Endothelial cell of umbilical vein (primary cell): ENCODE measurements around the gene ORM2. TPM values are rescaled to one million over a fixed set of nuclear protein-coding genes. Genes with fewer than 3 reads are reported as not detected.

Experiments
- BruUV-seq: library from RNA; stranded (reverse); fragments of 400-500 nt; replicated peaks from 2 replicates; lab custom pipeline; 2021; lab: Mats Ljungman, UMichigan
- CTCF ChIA-PET: fragments of 300-600, 350-600 bp; sonication (Branson Sonifier 250); formaldehyde crosslinking; loops from one replicate; lab custom pipeline; 2021; ENCODE audit warnings: antibody characterized with exemption, inconsistent platforms; lab: Charles Lee
- POLR2A ChIA-PET: fragments of 300-600, 350-600 bp; sonication (Branson Sonifier 250); formaldehyde crosslinking; loops from one replicate; lab custom pipeline; 2021; ENCODE audit warnings: antibody characterized with exemption, inconsistent platforms; lab: Charles Lee
- DNase-seq: peaks from one replicate; pipeline ENCODE4 v3.0.0-alpha.2; 2011; ENCODE audit warnings: low read depth, low spot score
- FAIRE-seq: peaks from 2 replicates; lab custom pipeline; 2011; peaks lifted over from hg19 to GRCh38; lab: Jason Lieb, UNC
- H2AFZ ChIP-seq: 2 replicates; pipeline ENCODE4 v1.6.0; 2012; ENCODE audit warnings: low read depth, low read length, control low read depth, inconsistent platforms
- H3K27ac ChIP-seq: 2 replicates; pipeline ENCODE4 v1.5.1; 2011; ENCODE audit warnings: low read depth, mild to moderate bottlenecking, control low read depth, low read length, moderate library complexity; ENCODE audit not compliant: insufficient read depth
- H3K27me3 ChIP-seq, 2 experiments: 2 replicates each; pipeline versions ENCODE4 v1.6.0 to v1.6.1; 2011; ENCODE audit warnings: low read length in 2 of 2, mixed read lengths in 1 of 2; ENCODE audit not compliant: control insufficient read depth in 2 of 2, insufficient read depth in 2 of 2
- H3K36me3 ChIP-seq, 2 experiments: 2 replicates in 1 of 2; 3 replicates in 1 of 2; pipeline ENCODE4 v1.5.1; 2011; ENCODE audit warnings: low read length in 2 of 2, mild to moderate bottlenecking in 1 of 2, moderate library complexity in 1 of 2; ENCODE audit not compliant: control insufficient read depth in 2 of 2, insufficient read depth in 2 of 2; ENCODE audit errors: extremely low read depth in 1 of 2
- H3K4me1 ChIP-seq: 3 replicates; pipeline ENCODE4 v1.5.1; 2011; ENCODE audit warnings: mild to moderate bottlenecking, low read length; ENCODE audit not compliant: control insufficient read depth, insufficient read depth; ENCODE audit errors: extremely low read depth
- H3K4me2 ChIP-seq: 2 replicates; pipeline ENCODE4 v1.6.1; 2011; ENCODE audit warnings: low read length, control low read depth, mixed read lengths; ENCODE audit not compliant: insufficient read depth
- H3K4me3 ChIP-seq, 3 experiments: fragments of 200-600 bp in 1 of 3; sonication (generic), shearing (Covaris generic) in 1 of 3; replicated peaks in 1 of 3; 2 replicates each; pipeline ENCODE4 v1.5.1; 2011 to 2016; ENCODE audit warnings: control low read depth in 3 of 3, low read length in 3 of 3, mild to moderate bottlenecking in 2 of 3, inconsistent platforms in 1 of 3, low read depth in 1 of 3, moderate library complexity in 1 of 3; ENCODE audit not compliant: insufficient read depth in 1 of 3
- H3K79me2 ChIP-seq: 2 replicates; pipeline ENCODE4 v1.6.0; 2012; ENCODE audit warnings: low read length, inconsistent platforms; ENCODE audit not compliant: control insufficient read depth, insufficient read depth
- H3K9ac ChIP-seq: replicated peaks from 2 replicates; pipeline ENCODE3; 2011; ENCODE audit warnings: low read length, control low read depth; ENCODE audit not compliant: insufficient read depth; ENCODE audit errors: extremely low read depth
- H3K9me1 ChIP-seq: replicated peaks from 3 replicates; pipeline ENCODE4 v1.6.0; 2011; ENCODE audit warnings: mild to moderate bottlenecking, low read length; ENCODE audit not compliant: control insufficient read depth, insufficient read depth; ENCODE audit errors: extremely low read depth
- H3K9me3 ChIP-seq: replicated peaks from 2 replicates; pipeline ENCODE4 v1.5.1; 2012; ENCODE audit warnings: low read length, inconsistent platforms; ENCODE audit not compliant: control insufficient read depth, insufficient read depth
- H4K20me1 ChIP-seq: replicated peaks from 2 replicates; pipeline ENCODE3; 2011; ENCODE audit warnings: mild to moderate bottlenecking, low read length; ENCODE audit not compliant: control insufficient read depth, insufficient read depth; ENCODE audit errors: extremely low read depth
- CTCF ChIP-seq, 2 donors: IDR thresholded peaks; 1 replicate in 1 of 2; 2 replicates in 1 of 2; pipeline ENCODE4 v1.5.1; 2011; ENCODE audit warnings: low read length in 2 of 2, mild to moderate bottlenecking in 2 of 2, moderate library complexity in 2 of 2, control low read depth in 1 of 2, inconsistent platforms in 1 of 2, low read depth in 1 of 2; ENCODE audit not compliant: insufficient read depth in 1 of 2; ENCODE audit errors: extremely low read depth in 1 of 2
- EZH2 ChIP-seq: IDR thresholded peaks from 2 replicates; pipeline ENCODE4 v1.6.1; 2012; ENCODE audit warnings: borderline replicate concordance, low read depth, mild to moderate bottlenecking, moderate library complexity, low read length, inconsistent platforms; ENCODE audit not compliant: severe bottlenecking
- FOS ChIP-seq: IDR thresholded peaks from 2 replicates; pipeline ENCODE4 v1.6.1; 2011; ENCODE audit warnings: mild to moderate bottlenecking, low read length, moderate library complexity, borderline replicate concordance; ENCODE audit not compliant: insufficient read depth
- GATA2 ChIP-seq: IDR thresholded peaks from 2 replicates; pipeline ENCODE4 v1.7.0; 2011; ENCODE audit warnings: low read depth, mild to moderate bottlenecking, moderate library complexity, mixed read lengths, low read length; ENCODE audit not compliant: insufficient read length, insufficient read depth
- JUN ChIP-seq: IDR thresholded peaks from 2 replicates; pipeline ENCODE4 v1.6.1; 2011; ENCODE audit warnings: borderline replicate concordance, low read depth; ENCODE audit not compliant: insufficient read length, insufficient read depth
- MAX ChIP-seq: IDR thresholded peaks from 2 replicates; pipeline ENCODE4 v1.6.1; 2011; ENCODE audit not compliant: insufficient read depth, insufficient read length
- MYC ChIP-seq: IDR thresholded peaks from one replicate; pipeline ENCODE4 v1.6.1; 2011; ENCODE audit warnings: mild to moderate bottlenecking, low read depth, low read length
- POLR2A ChIP-seq: IDR thresholded peaks from 2 replicates; pipeline ENCODE4 v1.6.1; 2012; ENCODE audit warnings: low read depth, mild to moderate bottlenecking, control low read depth, low read length
- POLR2AphosphoS5 ChIP-seq: IDR thresholded peaks from 2 replicates; pipeline ENCODE4 v1.6.1; 2012; ENCODE audit warnings: low read depth, mild to moderate bottlenecking, control low read depth, low read length, moderate library complexity; ENCODE audit not compliant: insufficient read depth
- dilution Hi-C: fragments of 300-500 bp; cut with MboI; formaldehyde crosslinking; loops from one replicate; pipeline ENCODE4 v1.15.0; 2019; ENCODE audit warnings: low sequenced_read_pairs; ENCODE audit not compliant: extremely low pct_ligation_motif_present
- intact Hi-C: fragments of 100-400 bp; cut with micrococcal nuclease; formaldehyde crosslinking; loops from one replicate; pipeline ENCODE4 v1.10.0; 2022
- polyA plus RNA-seq, 4 experiments: library from polyadenylated mRNA; depleted of rRNA in 3 of 4; stranded (reverse) in 3 of 4; unstranded in 1 of 4; fragments of >200 nt; gene quantifications; 2 replicates each; pipeline versions ENCODE4 v1.2.1 to v1.2.3, GENCODE V29; 2011 to 2012; ENCODE audit warnings: missing spikeins in 1 of 4
- total RNA-seq: library from RNA; stranded (reverse); gene quantifications from 2 replicates; pipeline ENCODE4 v1.2.3, GENCODE V29; 2021

Gene ORM2
- total and polyA plus RNA-seq, 2 donors (not counting 3 experiments of a cell fraction or from before 2014, with no cell fraction given), result not detected

- FAIRE-seq, result no peak
- H3K4me3 ChIP-seq, result no peak overlapping the region
- no peaks in the 10 kb centered on the region for H3K4me1 ChIP-seq
- no peak for DNase-seq
- no peaks in the 10 kb centered on the region for H3K9me1 ChIP-seq
- ChIA-PET POLR2A (no interaction called here), CTCF (interaction anchor here (0.6 to 2.4 kb wide), 6 partner anchors 48 to 660 kb away, joined by 3 to 24 read pairs (median 6); partner anchors contain the start of gene AKNA)
- no peaks in the 10 kb centered on the region for H3K79me2 ChIP-seq
- no peak for TF ChIP-seq MAX
- no peak for TF ChIP-seq POLR2AphosphoS5
- no peak for TF ChIP-seq JUN
- no peak for TF ChIP-seq FOS
- no peak for TF ChIP-seq EZH2
- TF ChIP-seq GATA2, result no peak
- TF ChIP-seq MYC, result no peak
- no peak for TF ChIP-seq CTCF (IDR thresholded peaks at IDR 0.05; ENCODE audit: extremely low read depth in 1 of 2, insufficient read depth in 1 of 2, low read depth in 1 of 2, low read length in 2 of 2)
- no peak for TF ChIP-seq POLR2A
- H3K27me3 ChIP-seq, result no peaks in the 10 kb centered on the region
- no peaks in the 10 kb centered on the region for H3K9me3 ChIP-seq
- H3K36me3 ChIP-seq, result peaks cover 0 to 38% of the 10 kb centered on the region in 2 experiments
- intact Hi-C loops (loop anchor here (2.0 to 10.0 kb wide), 2 partner anchors 51 to 167 kb away; partner anchors contain the start of gene WHRN), dilution Hi-C loops (no loop called here)
- H2AFZ ChIP-seq, result no peak overlapping the region
- no peak overlapping the region for H3K27ac ChIP-seq
- BruUV-seq, result no TSS peak
- no peak overlapping the region for H3K4me2 ChIP-seq
- H4K20me1 ChIP-seq, result no peaks in the 10 kb centered on the region
- no peak overlapping the region for H3K9ac ChIP-seq
Observed at GRCh38 chr9:114338187-114338586, 8.5 kb downstream of the ORM2 start.
